CD4-positive, CD25-positive, alpha-beta regulatory T cell (primary cell): ENCODE measurements around the gene ABHD12. TPM values are rescaled to one million over a fixed set of nuclear protein-coding genes. Genes with fewer than 3 reads are reported as not detected.

ENCODE experiments used
- ATAC-seq, 2 donors: fragments of 150-1000 bp; cut with Tn5 transposase; one replicate each; pipeline ENCODE4 v1.10.0; 2021; ENCODE audit warnings: low read depth in 2 of 2, moderate number of reproducible peaks in 2 of 2, moderate library complexity in 1 of 2
- DNase-seq, 3 donors: peaks; one replicate each; pipeline versions ENCODE4 v3.0.0 to v3.0.0-alpha.2; 2012 to 2022; ENCODE audit warnings: mixed read lengths in 1 of 3
- H3K27ac ChIP-seq: one replicate; pipeline ENCODE4 v1.7.0; 2013; ENCODE audit warnings: mild to moderate bottlenecking, low read length; ENCODE audit not compliant: insufficient read depth, poor library complexity, severe bottlenecking
- H3K27me3 ChIP-seq: one replicate; pipeline ENCODE4 v1.7.0; 2013; ENCODE audit warnings: low read length; ENCODE audit not compliant: control insufficient read depth, insufficient read depth
- H3K36me3 ChIP-seq: one replicate; pipeline ENCODE4 v1.7.0; 2013; ENCODE audit warnings: mild to moderate bottlenecking, low read length, moderate library complexity; ENCODE audit not compliant: control insufficient read depth, insufficient read depth
- H3K4me1 ChIP-seq: 2 replicates; pipeline ENCODE4 v1.7.0; 2013; ENCODE audit warnings: mild to moderate bottlenecking, low read length; ENCODE audit not compliant: insufficient read depth, control insufficient read depth, poor library complexity, severe bottlenecking
- H3K4me3 ChIP-seq: one replicate; pipeline ENCODE4 v1.7.0; 2013; ENCODE audit warnings: low read depth, mild to moderate bottlenecking, low read length, moderate library complexity
- H3K9me3 ChIP-seq, 2 experiments: 1 replicate in 1 of 2; 2 replicates in 1 of 2; pipeline ENCODE4 v1.7.0; 2013; ENCODE audit warnings: low read length in 2 of 2, mild to moderate bottlenecking in 1 of 2, moderate library complexity in 1 of 2; ENCODE audit not compliant: control insufficient read depth in 2 of 2
- H3K27ac Mint-ChIP-seq, 3 donors: one replicate each; pipeline ENCODE4 v1.8.0; 2020 to 2022; ENCODE audit warnings: mild to moderate bottlenecking in 3 of 3, mixed read lengths in 3 of 3, moderate library complexity in 2 of 3
- H3K27me3 Mint-ChIP-seq: one replicate; pipeline ENCODE4 v1.8.0; 2022; ENCODE audit warnings: mild to moderate bottlenecking, mixed read lengths
- H3K36me3 Mint-ChIP-seq: one replicate; pipeline ENCODE4 v1.8.0; 2020; ENCODE audit warnings: mixed read lengths
- H3K4me1 Mint-ChIP-seq, 4 donors: one replicate each; pipeline ENCODE4 v1.8.0; 2020 to 2022; ENCODE audit warnings: mixed read lengths in 4 of 4, mild to moderate bottlenecking in 1 of 4
- H3K4me3 Mint-ChIP-seq, 4 donors: one replicate each; pipeline ENCODE4 v1.8.0; 2020 to 2022; ENCODE audit warnings: mild to moderate bottlenecking in 4 of 4, mixed read lengths in 4 of 4, moderate library complexity in 3 of 4
- H3K9me3 Mint-ChIP-seq, 7 donors: one replicate each; pipeline ENCODE4 v1.8.0; 2020 to 2022; ENCODE audit warnings: mixed read lengths in 7 of 7, mild to moderate bottlenecking in 3 of 7, moderate library complexity in 2 of 7
- polyA plus RNA-seq, 4 donors: library from polyadenylated mRNA; unstranded; fragments of 300-500 nt; fragmentation: Illumina TruSeq; gene quantifications; one replicate each; pipeline ENCODE4 v1.2.3, GENCODE V29; 2021
- total RNA-seq: library from RNA; stranded (reverse); gene quantifications from one replicate; pipeline ENCODE4 v1.2.3, GENCODE V29; 2022

The ABHD12 gene
- total and polyA plus RNA-seq, 5 donors from 2014 or later = 26.8 to 44.1 (median 27.9) TPM

DNA sequence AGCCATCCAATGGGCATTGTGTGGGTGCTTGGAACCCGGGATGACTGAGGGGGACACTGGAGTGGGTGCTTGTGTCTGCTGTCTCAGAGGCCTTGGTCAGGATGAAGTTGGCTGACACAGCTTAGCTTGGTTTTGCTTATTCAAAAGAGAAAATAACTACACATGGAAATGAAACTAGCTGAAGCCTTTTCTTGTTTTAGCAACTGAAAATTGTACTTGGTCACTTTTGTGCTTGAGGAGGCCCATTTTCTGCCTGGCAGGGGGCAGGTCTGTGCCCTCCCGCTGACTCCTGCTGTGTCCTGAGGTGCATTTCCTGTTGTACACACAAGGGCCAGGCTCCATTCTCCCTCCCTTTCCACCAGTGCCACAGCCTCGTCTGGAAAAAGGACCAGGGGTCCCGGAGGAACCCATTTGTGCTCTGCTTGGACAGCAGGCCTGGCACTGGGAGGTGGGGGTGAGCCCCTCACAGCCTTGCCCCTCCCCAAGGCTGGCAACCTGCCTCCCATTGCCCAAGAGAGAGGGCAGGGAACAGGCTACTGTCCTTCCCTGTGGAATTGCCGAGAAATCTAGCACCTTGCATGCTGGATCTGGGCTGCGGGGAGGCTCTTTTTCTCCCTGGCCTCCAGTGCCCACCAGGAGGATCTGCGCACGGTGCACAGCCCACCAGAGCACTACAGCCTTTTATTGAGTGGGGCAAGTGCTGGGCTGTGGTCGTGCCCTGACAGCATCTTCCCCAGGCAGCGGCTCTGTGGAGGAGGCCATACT lies 93.3 kb downstream of the ABHD12 start:
- Mint-ChIP-seq H3K27ac (no peak overlapping the region), H3K36me3 (peaks cover 4% of the 10 kb centered on the region), H3K27me3 (no peaks in the 10 kb centered on the region), H3K9me3 (no peaks in the 10 kb centered on the region), H3K4me3 (peak overlapping the region in 1 of 4 donors; percentile 51), H3K4me1 (peaks cover 0 to 6% (median 0%) of the 10 kb centered on the region in 4 donors)
- Histone ChIP-seq H3K4me3 (no peak overlapping the region), H3K4me1 (no peaks in the 10 kb centered on the region), H3K27me3 (no peaks in the 10 kb centered on the region), H3K9me3 (no peaks in the 10 kb centered on the region), H3K36me3 (peaks cover 14% of the 10 kb centered on the region), H3K27ac (no peak overlapping the region)
- ATAC-seq (no peak), DNase-seq (no peak)

DNA sequence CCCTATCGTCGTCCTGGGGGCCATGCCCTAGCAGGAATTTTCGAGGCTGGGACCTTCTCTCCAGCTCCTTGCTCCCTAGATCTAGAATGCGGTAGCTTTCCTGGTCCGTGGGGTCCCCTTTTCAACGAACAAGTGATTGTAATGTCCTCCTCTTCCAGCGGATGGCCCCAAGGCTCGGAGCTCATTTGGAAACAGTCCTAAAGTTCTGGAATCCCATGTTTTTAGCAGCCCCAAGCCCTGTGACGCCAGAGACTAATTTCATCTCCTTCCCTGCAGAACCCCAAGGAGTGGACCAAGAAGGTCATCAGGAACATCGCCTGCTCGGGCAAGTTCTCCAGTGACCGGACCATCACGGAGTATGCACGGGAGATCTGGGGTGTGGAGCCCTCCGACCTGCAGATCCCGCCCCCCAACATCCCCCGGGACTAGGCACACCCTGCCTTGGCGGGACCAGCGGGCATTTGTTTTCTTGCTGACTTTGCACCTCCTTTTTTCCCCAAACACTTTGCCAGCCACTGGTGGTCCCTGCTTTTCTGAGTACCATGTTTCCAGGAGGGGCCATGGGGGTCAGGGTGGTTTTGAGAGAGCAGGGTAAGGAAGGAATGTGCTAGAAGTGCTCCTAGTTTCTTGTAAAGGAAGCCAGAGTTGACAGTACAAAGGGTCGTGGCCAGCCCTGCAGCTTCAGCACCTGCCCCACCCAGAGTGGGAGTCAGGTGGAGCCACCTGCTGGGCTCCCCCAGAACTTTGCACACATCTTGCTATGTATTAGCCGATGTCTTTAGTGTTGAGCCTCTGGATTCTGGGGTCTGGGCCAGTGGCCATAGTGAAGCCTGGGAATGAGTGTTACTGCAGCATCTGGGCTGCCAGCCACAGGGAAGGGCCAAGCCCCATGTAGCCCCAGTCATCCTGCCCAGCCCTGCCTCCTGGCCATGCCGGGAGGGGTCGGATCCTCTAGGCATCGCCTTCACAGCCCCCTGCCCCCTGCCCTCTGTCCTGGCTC lies 94.2 kb downstream of the ABHD12 start:
- H3K9me3 Mint-ChIP-seq = no peaks in the 10 kb centered on the region
- no peak overlapping the region for H3K4me3 Mint-ChIP-seq
- H3K4me1 Mint-ChIP-seq = peaks cover 0 to 6% (median 0%) of the 10 kb centered on the region in 4 donors
- DNase-seq = peak in 2 of 3 donors; percentile 26 to 53
- Histone ChIP-seq H3K4me1 (no peaks in the 10 kb centered on the region), H3K4me3 (no peak overlapping the region), H3K27ac (no peak overlapping the region), H3K27me3 (no peaks in the 10 kb centered on the region), H3K9me3 (no peaks in the 10 kb centered on the region), H3K36me3 (peaks cover 11% of the 10 kb centered on the region)
- H3K36me3 Mint-ChIP-seq = peaks cover 4% of the 10 kb centered on the region
- peak; percentile 32 to 42 for ATAC-seq
- no peaks in the 10 kb centered on the region for H3K27me3 Mint-ChIP-seq
- H3K27ac Mint-ChIP-seq = peak overlapping the region in 2 of 3 donors; percentile 73 to 74

DNA sequence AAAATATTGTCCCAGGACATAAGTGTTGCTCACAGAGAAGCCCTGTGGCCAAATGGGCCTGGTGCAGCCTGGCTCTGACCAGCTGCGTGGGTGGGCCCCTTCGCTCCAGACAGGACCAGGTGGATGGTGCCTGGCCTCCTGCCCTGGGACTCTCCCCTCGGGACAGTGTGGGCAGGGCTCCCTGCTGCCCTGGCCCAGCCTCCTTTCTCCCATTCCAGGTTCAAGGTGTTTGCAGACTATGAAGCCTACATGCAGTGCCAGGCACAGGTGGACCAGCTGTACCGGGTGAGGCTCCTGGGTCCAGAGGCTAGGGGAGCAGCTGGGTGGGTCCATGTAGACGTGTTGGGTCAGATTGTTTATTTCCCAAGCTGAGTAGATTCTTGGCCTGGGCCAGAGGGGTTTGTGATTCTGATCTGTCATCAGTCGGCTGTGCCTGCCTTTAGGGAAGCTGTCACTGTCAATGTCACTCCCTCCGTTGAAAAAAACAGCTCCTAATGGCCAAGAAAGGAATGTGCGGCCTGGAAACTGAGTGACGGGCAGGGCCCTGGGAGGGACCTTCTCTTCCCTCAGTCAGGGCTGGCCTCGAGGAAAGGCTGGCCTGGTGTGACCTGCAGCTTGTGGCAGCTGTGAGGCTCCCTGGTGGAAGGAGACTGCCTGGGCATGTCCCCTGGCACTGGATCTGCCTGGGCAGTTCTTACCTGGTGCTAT lies 95.1 kb downstream of the ABHD12 start:
- Histone ChIP-seq H3K4me1 (no peaks in the 10 kb centered on the region), H3K27ac (no peak overlapping the region), H3K27me3 (no peaks in the 10 kb centered on the region), H3K9me3 (no peaks in the 10 kb centered on the region), H3K4me3 (no peak overlapping the region), H3K36me3 (peaks cover 10% of the 10 kb centered on the region)
- no peak for ATAC-seq
- no peak overlapping the region for H3K4me3 Mint-ChIP-seq
- no peak for DNase-seq
- H3K27me3 Mint-ChIP-seq = no peaks in the 10 kb centered on the region
- H3K9me3 Mint-ChIP-seq = no peaks in the 10 kb centered on the region
- peaks cover 0 to 6% (median 0%) of the 10 kb centered on the region in 4 donors for H3K4me1 Mint-ChIP-seq
- H3K36me3 Mint-ChIP-seq = no peaks in the 10 kb centered on the region
- peak overlapping the region in 2 of 3 donors; percentile 9 to 73 for H3K27ac Mint-ChIP-seq

DNA sequence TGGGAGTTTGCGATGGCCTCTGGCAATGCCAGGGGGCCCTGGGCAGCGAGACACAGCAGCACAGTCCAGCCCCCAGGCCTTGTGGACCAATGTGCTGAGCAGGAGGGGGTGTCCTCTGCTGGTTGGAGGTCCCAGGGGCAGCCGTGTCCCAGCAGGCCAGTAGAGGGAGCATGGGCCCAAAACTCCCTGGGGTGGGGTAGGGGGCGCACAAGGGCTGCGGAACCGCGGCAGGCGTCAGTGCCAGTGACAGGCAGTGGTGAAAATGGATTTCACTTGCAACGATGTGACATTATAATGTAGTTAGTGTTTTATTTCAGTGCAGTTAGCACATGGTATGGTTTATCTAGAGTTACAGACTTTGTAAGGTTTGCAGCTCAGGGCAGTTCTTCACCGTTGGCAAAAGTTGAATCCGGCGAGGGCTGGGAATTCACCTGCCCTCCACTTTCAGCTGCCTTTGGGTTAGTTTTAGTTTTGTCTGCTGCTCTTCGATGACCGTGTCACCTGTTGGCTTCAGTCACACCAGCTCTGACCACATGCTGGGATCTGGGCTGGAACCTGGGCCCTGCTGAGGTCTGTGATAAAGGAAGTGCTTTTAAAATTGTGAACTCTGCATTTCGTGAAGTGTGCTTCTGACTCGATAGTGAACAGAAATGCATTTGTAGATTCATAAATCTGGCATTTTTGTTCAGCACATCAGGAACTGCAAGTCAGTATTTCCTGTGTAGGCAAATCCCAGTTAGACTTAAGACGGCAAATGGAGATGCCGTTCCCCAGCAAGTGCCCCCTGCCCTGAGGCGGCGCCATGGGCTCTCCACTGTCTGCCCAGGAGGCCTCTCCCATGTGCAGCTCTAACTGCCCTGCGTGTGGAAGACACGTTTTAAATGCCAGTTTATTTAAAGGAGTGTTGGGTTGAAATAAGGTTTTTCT lies 95.9 kb downstream of the ABHD12 start:
- Histone ChIP-seq H3K9me3 (no peaks in the 10 kb centered on the region), H3K36me3 (peaks cover 15% of the 10 kb centered on the region), H3K27me3 (no peaks in the 10 kb centered on the region), H3K4me1 (no peaks in the 10 kb centered on the region), H3K27ac (no peak overlapping the region), H3K4me3 (no peak overlapping the region)
- Mint-ChIP-seq H3K36me3 (peaks cover 4% of the 10 kb centered on the region), H3K27ac (peak overlapping the region in 1 of 3 donors; percentile 46), H3K27me3 (no peaks in the 10 kb centered on the region), H3K4me1 (peaks cover 0 to 6% (median 0%) of the 10 kb centered on the region in 4 donors), H3K4me3 (peak overlapping the region in 1 of 4 donors; percentile 51), H3K9me3 (no peaks in the 10 kb centered on the region)
- ATAC-seq (peak; percentile 74 to 76), DNase-seq (peak; percentile 31 to 64 (median 58))

DNA sequence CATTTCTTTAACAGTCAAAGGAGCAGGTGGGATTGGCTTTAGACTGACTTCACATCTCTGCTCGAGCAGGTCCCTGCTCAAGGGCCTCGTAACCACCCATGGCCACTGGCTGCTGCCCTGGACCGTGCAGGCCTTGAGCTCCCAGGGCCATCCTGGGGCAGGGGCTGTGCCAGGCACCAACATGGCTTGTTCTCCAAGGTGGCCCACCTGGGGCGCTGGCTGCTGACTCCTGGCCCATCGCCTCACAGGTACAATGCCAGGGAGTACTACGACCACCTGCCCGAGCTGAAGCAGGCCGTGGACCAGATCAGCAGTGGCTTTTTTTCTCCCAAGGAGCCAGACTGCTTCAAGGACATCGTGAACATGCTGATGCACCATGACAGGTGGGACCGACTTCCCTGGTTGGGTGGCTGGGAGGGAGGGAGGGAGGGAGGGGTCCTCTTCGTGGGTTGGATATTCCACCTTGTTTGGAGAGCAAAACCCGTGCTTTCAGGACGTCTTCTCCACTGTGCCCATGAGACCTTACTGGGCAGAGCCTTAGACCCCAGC lies 96.7 kb downstream of the ABHD12 start:
- H3K27me3 Mint-ChIP-seq = no peaks in the 10 kb centered on the region
- peak overlapping the region in 1 of 3 donors; percentile 46 for H3K27ac Mint-ChIP-seq
- Histone ChIP-seq H3K36me3 (peaks cover 18% of the 10 kb centered on the region), H3K9me3 (no peaks in the 10 kb centered on the region), H3K4me1 (no peaks in the 10 kb centered on the region), H3K27me3 (no peaks in the 10 kb centered on the region), H3K27ac (no peak overlapping the region), H3K4me3 (no peak overlapping the region)
- H3K4me3 Mint-ChIP-seq = no peak overlapping the region
- DNase-seq (no peak), ATAC-seq (no peak)
- H3K9me3 Mint-ChIP-seq = no peaks in the 10 kb centered on the region
- peaks cover 0 to 3% (median 0%) of the 10 kb centered on the region in 4 donors for H3K4me1 Mint-ChIP-seq
- H3K36me3 Mint-ChIP-seq = peaks cover 11% of the 10 kb centered on the region

DNA sequence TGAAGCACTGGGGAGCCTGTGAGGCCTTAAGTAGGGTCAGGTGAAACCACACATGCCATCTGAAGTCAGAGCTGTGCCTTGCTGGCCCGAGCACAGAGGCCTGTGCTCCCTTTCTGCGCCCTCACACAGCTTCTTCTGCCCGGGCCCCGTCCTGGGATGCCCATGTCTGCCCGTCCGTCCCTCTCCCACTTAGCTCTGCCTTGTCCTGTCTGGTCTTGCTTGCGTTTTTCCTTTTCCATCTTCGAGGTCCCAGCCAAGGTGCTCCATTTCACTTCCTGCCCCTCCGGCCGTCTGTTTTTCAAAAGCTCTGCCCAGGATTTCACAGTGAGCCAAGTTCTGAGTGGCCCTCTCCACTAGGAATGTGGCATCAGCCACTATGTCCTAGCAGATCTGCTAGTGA lies 97.1 kb downstream of the ABHD12 start:
- Mint-ChIP-seq H3K27me3 (no peaks in the 10 kb centered on the region), H3K36me3 (peaks cover 12% of the 10 kb centered on the region), H3K4me1 (peaks cover 0 to 3% (median 0%) of the 10 kb centered on the region in 4 donors), H3K27ac (peak overlapping the region in 1 of 3 donors; percentile 47), H3K9me3 (no peaks in the 10 kb centered on the region), H3K4me3 (no peak overlapping the region)
- Histone ChIP-seq H3K27me3 (no peaks in the 10 kb centered on the region), H3K4me1 (no peaks in the 10 kb centered on the region), H3K36me3 (peaks cover 23% of the 10 kb centered on the region), H3K4me3 (no peak overlapping the region), H3K9me3 (no peaks in the 10 kb centered on the region), H3K27ac (no peak overlapping the region)
- DNase-seq (no peak), ATAC-seq (no peak)
